GM12875 (cell line): Measurements from ENCODE around the gene NAA11.

ENCODE experiments used
- H3K4me3 ChIP-seq: one replicate; pipeline ENCODE4 v1.5.1; 2011; ENCODE audit warnings: low read depth, low read length, control low read depth
- CTCF ChIP-seq: IDR thresholded peaks from 2 replicates; pipeline ENCODE4 v1.5.1; 2011; ENCODE audit warnings: low read depth, mild to moderate bottlenecking, control low read depth, inconsistent platforms, low read length, moderate library complexity, borderline replicate concordance; ENCODE audit not compliant: insufficient read depth

Gene NAA11

DNA sequence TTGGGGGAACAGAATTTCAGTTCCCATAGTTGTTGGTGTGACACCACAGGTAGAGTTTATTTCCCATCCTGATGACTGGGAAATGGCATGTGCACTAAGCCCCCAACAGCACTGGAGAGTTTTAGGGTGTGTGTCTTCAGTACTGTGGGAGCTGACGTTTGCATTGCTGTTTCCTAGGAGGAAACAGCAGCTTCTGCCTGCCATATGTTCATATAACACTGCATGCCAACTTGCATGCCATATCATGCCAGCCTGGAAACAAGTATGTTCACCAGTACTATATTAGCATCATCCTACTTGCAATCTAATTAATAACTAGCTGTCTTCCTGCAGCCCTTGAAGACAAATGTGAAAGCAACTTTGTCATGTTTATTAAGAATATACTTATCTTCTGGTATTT is 58.2 kb downstream of the NAA11 start:
- no peak overlapping the region for H3K4me3 ChIP-seq
- TF ChIP-seq CTCF, result no peak
